AG09309 (cell line): ENCODE measurements around the gene CACNG6.

Experiments
- DNase-seq: peaks from one replicate; pipeline ENCODE4 v3.0.0-alpha.2; 2010; ENCODE audit warnings: low read depth
- H3K4me3 ChIP-seq: 2 replicates; pipeline ENCODE4 v1.5.1; 2011; ENCODE audit warnings: mild to moderate bottlenecking, low read depth, low read length, moderate library complexity; ENCODE audit not compliant: control insufficient read depth
- TF ChIP-seq, protein P1 (sequence below): IDR thresholded peaks from 2 replicates; pipeline ENCODE4 v1.5.1; 2011; ENCODE audit warnings: mild to moderate bottlenecking, low read depth, low read length, inconsistent platforms; ENCODE audit not compliant: insufficient read depth, control insufficient read depth; ENCODE audit errors: missing control alignments

Gene CACNG6

DNA sequence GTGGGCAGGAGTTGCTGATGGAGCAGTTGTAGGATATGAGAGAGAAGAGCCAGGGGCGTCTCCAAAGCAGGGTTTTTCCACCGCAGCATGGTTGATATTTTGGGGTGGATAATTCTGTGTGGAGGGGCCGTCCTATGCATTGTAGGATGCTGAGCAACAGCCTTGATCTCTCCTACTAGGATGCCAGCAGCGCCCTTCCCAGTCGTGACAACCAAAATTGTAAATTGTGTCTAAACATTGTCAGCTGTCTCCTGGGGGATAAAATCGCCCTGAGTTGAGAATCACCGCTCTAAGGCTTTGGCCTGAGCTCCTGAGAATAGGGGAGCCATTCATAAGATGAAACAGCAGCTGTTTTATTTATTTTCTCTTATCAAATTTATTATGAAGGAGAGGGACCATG lies 24.5 kb upstream of the CACNG6 start:
- no peak for DNase-seq
- TF ChIP-seq, protein P1, sequence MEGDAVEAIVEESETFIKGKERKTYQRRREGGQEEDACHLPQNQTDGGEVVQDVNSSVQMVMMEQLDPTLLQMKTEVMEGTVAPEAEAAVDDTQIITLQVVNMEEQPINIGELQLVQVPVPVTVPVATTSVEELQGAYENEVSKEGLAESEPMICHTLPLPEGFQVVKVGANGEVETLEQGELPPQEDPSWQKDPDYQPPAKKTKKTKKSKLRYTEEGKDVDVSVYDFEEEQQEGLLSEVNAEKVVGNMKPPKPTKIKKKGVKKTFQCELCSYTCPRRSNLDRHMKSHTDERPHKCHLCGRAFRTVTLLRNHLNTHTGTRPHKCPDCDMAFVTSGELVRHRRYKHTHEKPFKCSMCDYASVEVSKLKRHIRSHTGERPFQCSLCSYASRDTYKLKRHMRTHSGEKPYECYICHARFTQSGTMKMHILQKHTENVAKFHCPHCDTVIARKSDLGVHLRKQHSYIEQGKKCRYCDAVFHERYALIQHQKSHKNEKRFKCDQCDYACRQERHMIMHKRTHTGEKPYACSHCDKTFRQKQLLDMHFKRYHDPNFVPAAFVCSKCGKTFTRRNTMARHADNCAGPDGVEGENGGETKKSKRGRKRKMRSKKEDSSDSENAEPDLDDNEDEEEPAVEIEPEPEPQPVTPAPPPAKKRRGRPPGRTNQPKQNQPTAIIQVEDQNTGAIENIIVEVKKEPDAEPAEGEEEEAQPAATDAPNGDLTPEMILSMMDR = no peak
- H3K4me3 ChIP-seq = no peak overlapping the region

DNA sequence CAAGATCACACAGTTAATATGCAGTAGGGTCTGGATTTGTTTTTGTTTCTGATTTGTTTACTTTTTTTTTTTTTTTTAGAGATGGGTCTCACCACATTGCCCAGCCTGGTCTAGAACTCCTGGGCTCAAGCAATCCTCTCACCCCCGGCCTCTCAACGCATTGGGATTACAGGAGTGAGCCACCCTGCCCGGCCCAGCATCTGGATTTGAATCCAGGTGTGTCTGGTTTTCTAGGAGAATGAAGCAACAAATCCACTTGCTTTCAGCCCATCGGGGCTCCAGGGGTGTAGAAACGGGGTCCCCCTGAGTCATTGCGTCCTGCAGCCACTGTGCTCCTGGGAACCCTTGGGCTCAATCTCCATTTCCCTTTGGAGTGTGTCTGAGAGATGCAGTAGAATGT lies 22.1 kb upstream of the CACNG6 start:
- TF ChIP-seq, protein P1 = no peak
- H3K4me3 ChIP-seq = no peak overlapping the region
- DNase-seq = no peak

DNA sequence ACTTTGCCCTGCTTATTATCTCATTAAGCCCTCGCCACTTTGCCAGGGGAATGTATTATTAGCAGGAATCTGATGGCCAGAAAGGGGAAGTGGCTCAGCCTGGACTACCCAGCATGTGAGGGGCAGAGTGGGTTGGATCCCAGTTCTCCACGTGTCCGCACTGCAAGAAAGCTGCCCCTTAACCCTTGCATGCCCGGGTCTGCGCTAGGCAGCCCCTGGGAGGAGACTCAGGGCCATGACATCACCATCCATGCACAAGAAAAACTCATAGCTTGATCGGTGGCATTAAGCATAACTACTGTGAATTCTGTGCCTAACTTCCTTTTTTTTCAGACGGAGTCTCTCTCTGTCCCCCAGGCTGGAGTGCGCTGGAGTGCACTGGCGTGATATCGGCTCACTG lies 19.8 kb upstream of the CACNG6 start:
- DNase-seq = no peak
- TF ChIP-seq, protein P1 = no peak
- H3K4me3 ChIP-seq = no peak overlapping the region

DNA sequence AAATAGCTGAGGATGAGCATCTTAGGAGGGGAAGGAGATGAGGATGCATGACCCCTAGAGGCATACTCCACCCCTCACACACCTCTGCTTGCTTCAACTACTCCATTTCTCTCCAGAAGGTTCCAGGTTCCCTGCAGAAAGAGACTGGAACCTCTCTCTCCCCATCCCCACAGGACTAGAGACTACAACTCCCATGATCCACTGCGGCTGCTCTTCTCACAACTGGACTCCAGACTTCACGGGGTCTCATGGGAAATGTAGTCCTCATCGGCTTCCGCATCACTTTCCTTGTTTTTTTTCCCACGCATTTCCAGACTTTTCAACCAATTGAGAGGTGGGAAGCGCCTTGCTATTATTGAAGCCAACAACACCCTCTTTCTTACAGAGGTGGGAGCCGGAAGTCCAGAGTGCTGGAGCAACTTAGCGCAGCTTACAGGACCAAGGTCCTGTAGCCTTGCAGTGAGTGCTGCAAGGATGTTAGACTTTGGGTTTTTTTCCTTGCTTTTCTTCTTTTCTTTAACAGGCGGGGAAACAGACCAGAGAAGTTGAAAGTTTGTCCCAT lies 13.9 kb upstream of the CACNG6 start:
- H3K4me3 ChIP-seq = peak overlapping the region; percentile 24
- TF ChIP-seq, protein P1 = no peak
- peak; percentile 37 for DNase-seq

DNA sequence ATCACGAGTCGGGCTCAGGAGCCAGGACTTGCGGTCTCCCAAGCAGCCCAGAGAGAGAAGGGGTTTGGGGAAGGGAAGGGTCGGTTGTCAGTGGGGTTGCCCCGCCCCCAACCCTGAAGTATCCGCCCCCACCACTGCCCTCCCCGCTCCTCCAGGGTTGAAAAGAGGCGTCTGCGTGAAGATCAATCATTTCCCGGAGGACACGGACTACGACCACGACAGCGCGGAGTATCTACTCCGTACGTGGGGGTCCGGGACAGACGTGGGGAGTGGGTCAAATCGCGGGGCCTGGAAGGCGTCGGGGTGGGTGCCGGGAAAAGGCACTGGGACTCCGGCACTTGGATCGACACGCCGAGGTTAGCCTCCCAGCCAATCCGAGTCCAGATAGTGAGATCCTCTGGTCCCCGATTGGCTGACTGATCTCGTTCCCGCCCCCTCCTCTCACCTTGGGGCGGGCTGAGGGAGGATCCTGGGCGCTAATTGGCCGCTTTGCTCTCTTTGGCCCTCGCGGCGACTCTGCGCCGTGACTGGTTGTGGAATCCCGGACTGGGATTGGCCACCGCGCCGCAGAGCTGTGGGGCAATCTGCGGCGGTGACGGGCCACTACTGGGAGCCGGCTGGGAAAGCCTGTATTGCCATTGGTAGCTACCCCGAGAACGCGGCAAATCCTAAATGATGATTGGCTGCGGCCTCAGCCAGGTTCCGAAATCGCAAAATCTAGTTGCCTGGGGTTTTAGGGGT lies 13.3 kb upstream of the CACNG6 start:
- peak; percentile 32 for DNase-seq
- peak overlapping the region; percentile 24 for H3K4me3 ChIP-seq
- TF ChIP-seq, protein P1 = no peak

DNA sequence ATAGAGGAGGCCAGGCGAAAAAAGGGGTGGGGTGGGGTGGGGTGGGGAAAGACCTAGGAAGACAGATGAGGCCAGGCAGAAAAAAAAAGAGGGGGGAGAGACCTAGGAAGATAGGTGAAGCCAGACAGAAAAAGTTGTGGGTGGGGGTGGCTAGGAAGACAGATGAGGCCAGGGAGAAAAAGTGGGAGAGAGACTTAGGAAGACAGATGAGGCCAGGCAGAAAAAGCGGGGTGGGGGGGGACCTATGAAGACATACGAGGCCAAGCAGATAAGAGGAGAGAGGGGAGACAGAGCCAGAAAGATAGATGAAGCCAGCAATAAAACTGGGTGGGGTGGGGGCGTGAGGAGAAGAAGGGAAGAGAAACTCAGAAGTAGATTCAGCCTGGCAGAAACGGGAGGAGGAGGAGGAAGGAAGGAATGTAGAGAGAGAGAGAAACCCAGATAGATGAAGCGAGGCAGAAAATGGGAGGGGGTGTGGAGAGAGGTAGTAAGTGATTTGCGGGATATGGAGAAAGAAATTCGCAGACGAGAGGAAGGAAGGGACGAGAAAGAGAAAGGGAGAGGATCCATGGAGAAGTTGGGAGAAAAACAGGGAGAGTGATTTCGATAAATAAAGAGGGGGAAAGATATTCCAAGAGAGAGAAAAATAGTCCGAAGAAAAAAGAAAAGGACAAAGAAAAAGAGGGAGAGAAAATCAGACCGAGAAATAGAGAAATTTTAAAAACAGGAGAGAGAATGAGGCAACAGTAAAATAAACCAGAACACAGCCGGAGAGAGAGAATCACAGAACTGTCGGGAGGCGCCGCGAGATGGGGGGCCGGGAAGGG lies 12.2 kb upstream of the CACNG6 start:
- TF ChIP-seq, protein P1 = no peak
- H3K4me3 ChIP-seq = peak overlapping the region; percentile 35
- DNase-seq = no peak
